ENCODE data around the gene LEMD2. TPM values are rescaled to one million over a fixed set of nuclear protein-coding genes. Genes with fewer than 3 reads are reported as not detected.

The LEMD2 gene
- total RNA-seq, 1 donor = 47.4 TPM

GRCh38 chr6:33771146-33772081 lies 17.5 kb downstream of the LEMD2 start:
- H3K79me2 ChIP-seq (ENCODE audit: insufficient read depth, low read length) = no peaks in the 10 kb centered on the region
- no peaks in the 10 kb centered on the region for H3K9me3 ChIP-seq (ENCODE audit: low read depth, low read length)
- H3K4me1 ChIP-seq (ENCODE audit: insufficient read depth, low read length) = peaks cover 27% of the 10 kb centered on the region
- peak overlapping the region; percentile 86 for H3K27ac ChIP-seq (ENCODE audit: low read depth, low read length)
- peak overlapping the region; percentile 67 for H3K4me2 ChIP-seq (ENCODE audit: insufficient read depth, low read length)
- H4K20me1 ChIP-seq (ENCODE audit: insufficient read depth, low read length) = peaks cover 5% of the 10 kb centered on the region
- TF ChIP-seq, protein P1, sequence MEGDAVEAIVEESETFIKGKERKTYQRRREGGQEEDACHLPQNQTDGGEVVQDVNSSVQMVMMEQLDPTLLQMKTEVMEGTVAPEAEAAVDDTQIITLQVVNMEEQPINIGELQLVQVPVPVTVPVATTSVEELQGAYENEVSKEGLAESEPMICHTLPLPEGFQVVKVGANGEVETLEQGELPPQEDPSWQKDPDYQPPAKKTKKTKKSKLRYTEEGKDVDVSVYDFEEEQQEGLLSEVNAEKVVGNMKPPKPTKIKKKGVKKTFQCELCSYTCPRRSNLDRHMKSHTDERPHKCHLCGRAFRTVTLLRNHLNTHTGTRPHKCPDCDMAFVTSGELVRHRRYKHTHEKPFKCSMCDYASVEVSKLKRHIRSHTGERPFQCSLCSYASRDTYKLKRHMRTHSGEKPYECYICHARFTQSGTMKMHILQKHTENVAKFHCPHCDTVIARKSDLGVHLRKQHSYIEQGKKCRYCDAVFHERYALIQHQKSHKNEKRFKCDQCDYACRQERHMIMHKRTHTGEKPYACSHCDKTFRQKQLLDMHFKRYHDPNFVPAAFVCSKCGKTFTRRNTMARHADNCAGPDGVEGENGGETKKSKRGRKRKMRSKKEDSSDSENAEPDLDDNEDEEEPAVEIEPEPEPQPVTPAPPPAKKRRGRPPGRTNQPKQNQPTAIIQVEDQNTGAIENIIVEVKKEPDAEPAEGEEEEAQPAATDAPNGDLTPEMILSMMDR (IDR thresholded peaks at IDR 0.05; ENCODE audit: extremely low read depth, low read depth, low read length) = peak; percentile 85
- H2AFZ ChIP-seq (ENCODE audit: low read length) = no peak overlapping the region
- peak; percentile 97 for DNase-seq (ENCODE audit: insufficient read length, low spot score, missing footprints)
- peaks cover 38% of the 10 kb centered on the region for H3K36me3 ChIP-seq (ENCODE audit: insufficient read depth, low read length)
- no peaks in the 10 kb centered on the region for H3K27me3 ChIP-seq (ENCODE audit: insufficient read depth, low read length)
- peak overlapping the region; percentile 45 for H3K4me3 ChIP-seq (ENCODE audit: insufficient read depth, low read length)

DNA sequence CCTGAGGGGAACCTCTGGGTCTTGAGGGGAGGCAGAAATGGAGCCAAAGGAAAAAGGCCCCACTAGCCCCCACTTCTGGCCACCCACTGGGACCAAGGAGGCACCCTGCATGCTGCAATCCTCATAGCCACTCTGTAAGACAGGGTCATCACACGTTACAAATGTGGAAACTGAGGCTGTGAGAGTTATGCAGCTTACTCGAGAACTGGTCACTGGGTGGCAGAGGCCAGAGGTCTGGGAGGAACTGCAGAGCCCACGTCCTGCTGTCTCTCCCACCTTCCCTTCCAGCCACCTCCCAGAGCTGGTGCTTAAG lies 18.1 kb downstream of the LEMD2 start:
- no peak for DNase-seq (ENCODE audit: insufficient read length, low spot score, missing footprints)
- H3K27me3 ChIP-seq (ENCODE audit: insufficient read depth, low read length) = no peaks in the 10 kb centered on the region
- no peaks in the 10 kb centered on the region for H3K79me2 ChIP-seq (ENCODE audit: insufficient read depth, low read length)
- H3K36me3 ChIP-seq (ENCODE audit: insufficient read depth, low read length) = peaks cover 32% of the 10 kb centered on the region
- peak overlapping the region; percentile 86 for H3K27ac ChIP-seq (ENCODE audit: low read depth, low read length)
- no peak overlapping the region for H2AFZ ChIP-seq (ENCODE audit: low read length)
- peak overlapping the region; percentile 67 for H3K4me2 ChIP-seq (ENCODE audit: insufficient read depth, low read length)
- TF ChIP-seq, protein P1 (IDR thresholded peaks at IDR 0.05; ENCODE audit: extremely low read depth, low read depth, low read length) = no peak
- peaks cover 5% of the 10 kb centered on the region for H4K20me1 ChIP-seq (ENCODE audit: insufficient read depth, low read length)
- H3K4me1 ChIP-seq (ENCODE audit: insufficient read depth, low read length) = peaks cover 27% of the 10 kb centered on the region
- peak overlapping the region; percentile 30 for H3K4me3 ChIP-seq (ENCODE audit: insufficient read depth, low read length)
- no peaks in the 10 kb centered on the region for H3K9me3 ChIP-seq (ENCODE audit: low read depth, low read length)

GRCh38 chr6:33770124-33770832 lies 18.7 kb downstream of the LEMD2 start:
- no peaks in the 10 kb centered on the region for H3K27me3 ChIP-seq (ENCODE audit: insufficient read depth, low read length)
- no peaks in the 10 kb centered on the region for H3K9me3 ChIP-seq (ENCODE audit: low read depth, low read length)
- H3K79me2 ChIP-seq (ENCODE audit: insufficient read depth, low read length) = no peaks in the 10 kb centered on the region
- no peak overlapping the region for H2AFZ ChIP-seq (ENCODE audit: low read length)
- DNase-seq (ENCODE audit: insufficient read length, low spot score, missing footprints) = peak; percentile 71
- no peak overlapping the region for H3K4me3 ChIP-seq (ENCODE audit: insufficient read depth, low read length)
- H3K4me2 ChIP-seq (ENCODE audit: insufficient read depth, low read length) = peak overlapping the region; percentile 67
- H3K36me3 ChIP-seq (ENCODE audit: insufficient read depth, low read length) = peaks cover 27% of the 10 kb centered on the region
- TF ChIP-seq, protein P1 (IDR thresholded peaks at IDR 0.05; ENCODE audit: extremely low read depth, low read depth, low read length) = no peak
- H4K20me1 ChIP-seq (ENCODE audit: insufficient read depth, low read length) = peaks cover 5% of the 10 kb centered on the region
- H3K27ac ChIP-seq (ENCODE audit: low read depth, low read length) = peak overlapping the region; percentile 86
- H3K4me1 ChIP-seq (ENCODE audit: insufficient read depth, low read length) = peaks cover 27% of the 10 kb centered on the region

All from osteoblast (primary cell).